ENCODE results near the gene PAM16.

PAM16 gene

DNA sequence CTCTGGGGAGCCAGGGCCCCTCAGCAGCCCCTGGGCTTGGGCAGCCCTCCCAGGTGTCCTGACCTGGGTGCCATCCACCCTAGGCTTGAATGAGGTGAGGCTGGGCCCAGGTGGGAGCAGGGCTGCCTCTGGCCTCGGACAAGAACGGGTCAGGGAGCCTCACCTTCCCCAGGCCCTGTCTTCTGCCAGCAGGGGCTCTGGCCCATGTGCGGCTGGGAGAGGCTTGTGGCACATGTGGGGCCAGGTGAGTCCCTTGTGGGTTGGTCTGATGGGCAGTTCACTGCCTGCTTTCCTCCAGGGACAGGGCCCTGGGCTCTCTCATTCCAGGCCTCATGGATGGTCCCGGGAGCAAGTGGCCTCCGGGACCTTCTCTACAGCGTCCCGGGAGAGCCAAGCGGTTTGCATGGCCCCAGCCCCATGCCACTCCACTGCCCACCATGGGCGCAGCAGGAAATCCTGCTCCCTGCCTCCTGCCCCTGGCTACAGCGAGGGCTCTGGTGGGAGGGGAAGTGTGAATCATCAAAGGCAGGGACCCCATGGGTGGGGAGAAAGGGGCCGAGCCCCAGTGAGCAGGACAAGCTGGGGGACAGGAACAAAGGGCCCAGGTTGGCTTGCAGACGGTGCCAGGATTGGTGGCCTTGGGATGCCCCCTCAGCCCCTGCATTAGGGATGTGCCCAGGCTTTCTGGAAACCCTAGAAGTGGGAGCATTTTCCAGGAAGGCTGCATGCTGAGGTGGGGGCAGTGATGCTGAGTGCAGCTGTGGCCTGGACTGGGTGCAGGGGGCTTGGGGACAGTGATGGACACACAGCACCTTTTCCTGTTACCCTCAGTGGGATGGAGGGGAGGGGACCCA, 32.7 kb upstream of the PAM16 start:
- DNase-seq (ENCODE audit: low read depth in 2 of 3, low spot score in 2 of 3), result no peak

DNA sequence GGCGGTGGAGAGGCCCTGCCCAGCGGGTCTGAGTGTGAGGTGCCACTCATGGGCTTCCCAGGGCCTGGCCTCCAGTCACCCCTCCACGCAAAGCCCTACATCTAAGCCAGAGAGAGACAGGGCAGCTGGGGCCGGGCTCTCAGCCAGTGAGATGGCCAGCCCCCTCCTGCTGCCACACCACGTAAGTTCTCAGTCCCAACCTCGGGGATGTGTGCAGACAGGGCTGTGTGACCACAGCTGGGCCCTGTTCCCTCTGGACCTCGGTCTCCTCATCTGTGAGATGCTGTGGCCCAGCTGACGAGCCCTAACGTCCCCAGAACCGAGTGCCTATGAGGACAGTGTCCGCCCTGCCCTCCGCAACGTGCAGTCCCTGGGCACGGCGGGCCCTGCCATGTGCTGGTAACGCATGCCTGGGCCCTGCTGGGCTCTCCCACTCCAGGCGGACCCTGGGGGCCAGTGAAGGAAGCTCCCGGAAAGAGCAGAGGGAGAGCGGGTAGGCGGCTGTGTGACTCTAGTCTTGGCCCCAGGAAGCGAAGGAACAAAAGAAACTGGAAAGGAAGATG, 31.8 kb upstream of the PAM16 start:
- no peak for DNase-seq (ENCODE audit: low read depth in 2 of 3, low spot score in 2 of 3)

DNA sequence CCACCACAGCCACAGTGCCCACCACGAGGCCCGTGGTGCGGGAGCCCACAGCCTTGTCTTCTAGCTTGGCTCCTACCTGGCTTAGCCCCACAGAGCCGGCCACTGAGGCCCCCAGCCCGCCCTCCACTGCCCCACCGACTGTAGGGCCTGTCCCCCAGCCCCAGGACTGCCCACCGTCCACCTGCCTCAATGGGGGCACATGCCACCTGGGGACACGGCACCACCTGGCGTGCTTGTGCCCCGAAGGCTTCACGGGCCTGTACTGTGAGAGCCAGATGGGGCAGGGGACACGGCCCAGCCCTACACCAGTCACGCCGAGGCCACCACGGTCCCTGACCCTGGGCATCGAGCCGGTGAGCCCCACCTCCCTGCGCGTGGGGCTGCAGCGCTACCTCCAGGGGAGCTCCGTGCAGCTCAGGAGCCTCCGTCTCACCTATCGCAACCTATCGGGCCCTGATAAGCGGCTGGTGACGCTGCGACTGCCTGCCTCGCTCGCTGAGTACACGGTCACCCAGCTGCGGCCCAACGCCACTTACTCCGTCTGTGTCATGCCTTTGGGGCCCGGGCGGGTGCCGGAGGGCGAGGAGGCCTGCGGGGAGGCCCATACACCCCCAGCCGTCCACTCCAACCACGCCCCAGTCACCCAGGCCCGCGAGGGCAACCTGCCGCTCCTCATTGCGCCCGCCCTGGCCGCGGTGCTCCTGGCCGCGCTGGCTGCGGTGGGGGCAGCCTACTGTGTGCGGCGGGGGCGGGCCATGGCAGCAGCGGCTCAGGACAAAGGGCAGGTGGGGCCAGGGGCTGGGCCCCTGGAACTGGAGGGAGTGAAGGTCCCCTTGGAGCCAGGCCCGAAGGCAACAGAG, 31.0 kb upstream of the PAM16 start:
- no peak for DNase-seq (ENCODE audit: low read depth in 2 of 3, low spot score in 2 of 3)

DNA sequence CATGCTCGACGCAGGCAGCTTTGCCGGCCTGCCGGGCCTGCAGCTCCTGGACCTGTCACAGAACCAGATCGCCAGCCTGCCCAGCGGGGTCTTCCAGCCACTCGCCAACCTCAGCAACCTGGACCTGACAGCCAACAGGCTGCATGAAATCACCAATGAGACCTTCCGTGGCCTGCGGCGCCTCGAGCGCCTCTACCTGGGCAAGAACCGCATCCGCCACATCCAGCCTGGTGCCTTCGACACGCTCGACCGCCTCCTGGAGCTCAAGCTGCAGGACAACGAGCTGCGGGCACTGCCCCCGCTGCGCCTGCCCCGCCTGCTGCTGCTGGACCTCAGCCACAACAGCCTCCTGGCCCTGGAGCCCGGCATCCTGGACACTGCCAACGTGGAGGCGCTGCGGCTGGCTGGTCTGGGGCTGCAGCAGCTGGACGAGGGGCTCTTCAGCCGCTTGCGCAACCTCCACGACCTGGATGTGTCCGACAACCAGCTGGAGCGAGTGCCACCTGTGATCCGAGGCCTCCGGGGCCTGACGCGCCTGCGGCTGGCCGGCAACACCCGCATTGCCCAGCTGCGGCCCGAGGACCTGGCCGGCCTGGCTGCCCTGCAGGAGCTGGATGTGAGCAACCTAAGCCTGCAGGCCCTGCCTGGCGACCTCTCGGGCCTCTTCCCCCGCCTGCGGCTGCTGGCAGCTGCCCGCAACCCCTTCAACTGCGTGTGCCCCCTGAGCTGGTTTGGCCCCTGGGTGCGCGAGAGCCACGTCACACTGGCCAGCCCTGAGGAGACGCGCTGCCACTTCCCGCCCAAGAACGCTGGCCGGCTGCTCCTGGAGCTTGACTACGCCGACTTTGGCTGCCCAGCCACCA, 30.2 kb upstream of the PAM16 start:
- no peak for DNase-seq (ENCODE audit: low read depth in 2 of 3, low spot score in 2 of 3)

DNA sequence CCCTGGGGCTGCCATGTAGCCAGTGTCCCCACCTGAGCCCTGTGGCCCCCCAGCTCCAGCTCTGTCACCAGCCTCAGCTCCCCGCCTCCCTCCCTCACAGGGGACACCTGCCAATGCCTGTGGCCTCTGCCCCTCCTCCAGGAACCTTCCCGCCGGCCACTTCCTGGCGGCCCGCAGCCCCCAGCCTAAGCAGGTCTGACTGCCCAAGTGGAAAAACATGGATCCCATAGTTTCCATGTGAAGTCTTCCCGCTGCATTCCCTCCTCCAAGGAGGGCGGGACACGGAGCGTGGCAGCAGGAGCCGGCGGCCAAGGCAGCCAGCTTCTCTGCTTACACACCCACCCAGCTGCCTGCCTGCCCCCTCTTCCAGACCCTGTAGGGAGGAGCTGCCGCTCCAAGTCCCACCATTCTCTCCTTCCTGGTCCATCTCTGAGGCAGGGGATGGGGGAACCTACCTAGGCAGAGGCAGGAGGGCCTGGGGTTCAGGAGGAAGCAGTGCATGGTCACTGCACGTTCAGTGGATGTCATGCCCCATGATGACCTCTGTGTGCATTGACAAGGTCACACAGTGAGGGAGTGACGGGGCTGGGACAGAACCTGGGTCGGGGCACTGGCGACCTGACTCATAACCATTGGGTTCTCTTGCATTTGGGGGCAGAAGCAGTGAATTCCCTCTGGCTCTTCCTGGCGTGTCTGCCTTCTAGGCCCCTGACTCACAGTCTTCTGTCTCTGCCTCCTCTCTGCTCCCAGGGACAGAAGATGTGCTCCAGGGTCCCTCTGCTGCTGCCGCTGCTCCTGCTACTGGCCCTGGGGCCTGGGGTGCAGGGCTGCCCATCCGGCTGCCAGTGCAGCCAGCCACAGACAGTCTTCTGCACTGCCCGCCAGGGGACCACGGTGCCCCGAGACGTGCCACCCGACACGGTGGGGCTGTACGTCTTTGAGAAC, 29.3 kb upstream of the PAM16 start:
- no peak for DNase-seq (ENCODE audit: low read depth in 2 of 3, low spot score in 2 of 3)

DNA sequence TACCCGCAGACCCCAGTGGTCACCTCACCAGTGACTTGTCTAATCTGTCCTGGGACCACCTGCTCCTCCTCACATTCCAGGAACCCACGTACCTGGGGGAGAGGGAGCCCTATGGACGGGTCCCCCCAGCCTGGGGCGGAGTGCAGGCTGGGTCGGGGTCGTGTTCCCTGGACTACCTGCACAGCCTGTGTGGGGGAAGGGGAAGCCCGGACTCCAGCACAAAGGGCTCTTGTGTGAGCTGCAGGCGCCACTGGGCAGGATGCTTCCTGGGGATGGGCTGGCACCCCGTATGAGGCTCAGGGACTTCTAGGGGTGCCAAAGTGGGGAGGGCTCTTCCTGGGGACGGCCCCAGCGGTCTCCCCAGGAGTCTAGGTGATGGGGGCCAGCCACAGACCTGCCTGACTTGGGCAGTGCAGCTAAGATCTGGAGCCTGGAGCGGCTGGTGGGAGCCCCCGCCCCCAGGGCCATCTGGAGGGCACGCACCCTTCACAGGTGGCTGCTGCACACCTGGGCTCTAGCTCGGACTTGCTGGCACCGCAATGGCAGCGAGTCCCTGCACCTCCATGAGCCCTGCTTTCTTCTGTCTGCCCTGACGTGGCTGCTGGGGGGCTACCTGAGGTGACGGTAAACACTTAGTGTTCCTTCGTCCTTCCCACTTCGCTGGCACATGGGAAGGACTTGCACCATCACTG, 28.0 kb upstream of the PAM16 start:
- no peak for DNase-seq (ENCODE audit: low read depth in 2 of 3, low spot score in 2 of 3)

DNA sequence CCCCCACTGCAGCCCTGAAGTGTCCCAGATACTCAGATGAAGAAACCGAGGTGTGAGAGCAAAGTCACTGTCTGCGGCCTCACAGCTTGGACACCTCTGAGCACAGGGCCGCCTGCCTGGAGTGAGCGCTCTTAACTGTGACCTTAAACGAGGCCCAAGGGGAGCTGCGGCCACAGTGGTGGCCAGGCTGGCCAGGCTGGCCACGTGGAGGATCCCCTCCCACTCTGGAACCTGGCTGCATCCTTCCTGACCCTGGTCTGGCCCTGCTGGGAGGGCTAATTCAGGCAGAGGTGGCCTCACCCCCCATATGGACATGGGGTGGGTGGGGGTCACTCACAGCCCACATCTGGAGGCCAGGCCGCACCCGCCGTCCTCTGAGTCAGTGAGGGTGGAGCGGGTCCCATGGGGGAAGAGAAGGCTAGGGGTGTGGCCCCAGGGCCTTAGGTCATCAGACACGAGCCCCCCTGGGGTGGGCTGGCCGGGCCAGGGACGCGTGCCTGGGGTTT, 27.1 kb upstream of the PAM16 start:
- DNase-seq (ENCODE audit: low read depth in 2 of 3, low spot score in 2 of 3), result no peak

DNA sequence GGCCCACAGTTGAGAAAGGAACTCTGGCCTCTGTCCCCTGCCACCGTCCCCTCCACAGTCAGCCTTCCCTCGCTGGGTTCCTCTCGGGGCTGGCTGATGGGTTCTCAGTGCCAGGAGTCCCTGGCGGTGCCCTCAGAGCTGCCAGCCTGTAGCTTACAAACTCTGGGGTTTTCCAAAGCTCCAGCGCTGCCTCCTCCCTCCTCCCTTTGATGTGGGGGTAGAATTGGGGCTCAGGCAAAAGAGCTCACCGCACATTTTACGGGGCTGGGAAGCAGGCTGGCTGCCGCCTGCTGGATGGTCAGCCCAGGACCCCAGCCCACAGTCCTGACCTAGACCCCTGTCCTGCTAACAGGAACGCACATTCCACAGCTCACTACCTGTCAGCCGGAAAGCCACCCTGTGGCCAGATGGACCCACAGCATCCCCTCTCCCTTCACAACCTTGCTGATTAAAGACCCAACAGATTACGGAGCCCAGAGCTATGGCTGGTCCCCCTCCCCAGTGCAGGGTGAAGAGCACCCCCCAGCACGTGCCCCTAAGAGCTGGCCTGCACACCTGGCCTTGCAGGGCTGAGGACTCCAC, 26.5 kb upstream of the PAM16 start:
- DNase-seq (ENCODE audit: low read depth in 2 of 3, low spot score in 2 of 3), result no peak

DNA sequence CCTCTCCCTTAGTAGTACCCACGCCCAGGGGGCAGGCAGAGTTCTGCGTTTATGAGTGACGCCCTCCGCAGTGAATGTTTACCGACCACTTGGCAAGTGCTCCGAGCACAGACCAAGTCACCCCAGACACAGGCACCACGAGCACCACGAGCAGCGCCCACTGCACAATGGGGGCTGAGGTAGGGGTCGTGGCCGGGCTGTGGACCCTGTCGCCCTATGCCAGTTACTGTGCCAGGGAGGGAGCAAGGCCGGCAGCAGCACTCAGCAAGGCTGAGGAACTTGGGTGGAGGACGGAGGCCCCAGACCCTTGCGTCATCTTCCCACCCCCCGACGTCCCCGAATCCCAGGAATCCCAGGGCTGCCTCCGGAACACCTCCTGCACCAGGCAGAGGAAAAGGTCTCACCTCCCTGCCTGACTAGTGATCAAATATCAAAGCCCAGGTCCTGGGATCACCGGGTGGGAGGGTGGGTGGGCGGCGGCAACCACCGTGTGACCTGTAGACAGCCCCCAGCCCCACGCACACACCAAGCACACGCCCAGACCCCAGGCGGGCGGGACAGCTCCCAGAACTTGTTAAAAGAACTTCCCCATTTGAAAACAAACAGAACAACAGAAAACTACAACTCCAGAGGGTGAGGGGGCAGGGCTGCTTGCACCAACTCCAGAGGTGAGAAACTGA, 25.9 kb upstream of the PAM16 start:
- DNase-seq (ENCODE audit: low read depth in 2 of 3, low spot score in 2 of 3), result no peak

DNA sequence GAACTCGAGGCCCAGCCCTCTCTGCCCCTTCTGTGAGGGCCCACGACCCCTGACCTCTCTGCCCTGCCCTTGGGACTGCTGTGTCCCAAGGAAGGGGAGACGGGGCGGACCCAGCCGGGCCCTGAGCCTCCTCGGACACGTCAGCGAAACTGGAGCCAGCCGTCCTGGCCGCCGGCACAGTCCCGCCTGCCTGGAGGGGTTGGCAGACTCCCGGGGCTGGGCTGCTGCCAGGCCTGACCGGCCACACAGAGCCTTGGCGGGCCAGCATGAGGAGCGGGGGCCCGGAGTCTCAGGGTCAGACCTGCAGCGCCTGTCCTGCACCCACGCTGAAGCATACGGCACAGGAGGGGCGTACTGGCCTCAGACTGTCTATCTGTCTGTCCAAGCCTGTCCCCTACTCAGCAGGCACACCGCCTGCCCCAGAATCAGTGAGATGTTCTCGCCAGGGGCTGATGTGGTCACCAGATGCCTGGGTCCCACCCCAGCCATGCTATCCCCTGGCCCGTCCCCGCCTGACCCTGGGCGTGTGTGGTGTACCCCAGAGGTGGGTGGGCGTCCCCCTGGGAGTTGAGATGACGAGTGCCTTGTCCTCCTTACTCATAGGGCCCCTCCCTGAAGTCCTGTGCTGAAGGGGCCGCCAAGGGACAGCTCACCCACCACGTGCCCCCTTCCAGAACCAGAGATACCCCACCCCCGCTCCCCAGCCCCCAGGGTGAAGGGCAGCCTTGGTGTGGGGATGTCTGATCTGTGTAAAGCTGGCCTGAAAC, 25.2 kb upstream of the PAM16 start:
- no peak for DNase-seq (ENCODE audit: low read depth in 2 of 3, low spot score in 2 of 3)

DNA sequence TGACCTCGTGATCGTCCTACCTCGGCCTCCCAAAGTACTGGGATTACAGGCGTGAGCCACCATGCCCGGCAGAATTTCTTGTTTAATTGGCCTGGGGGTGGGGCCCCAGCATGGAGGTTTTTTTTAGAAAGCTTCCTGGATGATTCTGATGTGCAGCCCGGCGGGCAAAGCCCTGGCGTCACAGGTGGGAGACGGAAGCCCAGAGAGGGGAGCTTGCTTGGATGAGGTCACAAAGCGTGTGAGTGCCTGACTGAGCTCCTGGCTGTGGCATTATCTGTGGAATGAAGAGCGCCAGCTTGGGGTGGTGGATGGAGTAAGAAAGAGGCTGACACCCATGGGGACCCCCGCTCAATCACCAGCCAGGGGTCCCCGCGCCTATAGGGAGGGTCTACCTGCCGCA, 24.6 kb upstream of the PAM16 start:
- no peak for DNase-seq (ENCODE audit: low read depth in 2 of 3, low spot score in 2 of 3)

DNA sequence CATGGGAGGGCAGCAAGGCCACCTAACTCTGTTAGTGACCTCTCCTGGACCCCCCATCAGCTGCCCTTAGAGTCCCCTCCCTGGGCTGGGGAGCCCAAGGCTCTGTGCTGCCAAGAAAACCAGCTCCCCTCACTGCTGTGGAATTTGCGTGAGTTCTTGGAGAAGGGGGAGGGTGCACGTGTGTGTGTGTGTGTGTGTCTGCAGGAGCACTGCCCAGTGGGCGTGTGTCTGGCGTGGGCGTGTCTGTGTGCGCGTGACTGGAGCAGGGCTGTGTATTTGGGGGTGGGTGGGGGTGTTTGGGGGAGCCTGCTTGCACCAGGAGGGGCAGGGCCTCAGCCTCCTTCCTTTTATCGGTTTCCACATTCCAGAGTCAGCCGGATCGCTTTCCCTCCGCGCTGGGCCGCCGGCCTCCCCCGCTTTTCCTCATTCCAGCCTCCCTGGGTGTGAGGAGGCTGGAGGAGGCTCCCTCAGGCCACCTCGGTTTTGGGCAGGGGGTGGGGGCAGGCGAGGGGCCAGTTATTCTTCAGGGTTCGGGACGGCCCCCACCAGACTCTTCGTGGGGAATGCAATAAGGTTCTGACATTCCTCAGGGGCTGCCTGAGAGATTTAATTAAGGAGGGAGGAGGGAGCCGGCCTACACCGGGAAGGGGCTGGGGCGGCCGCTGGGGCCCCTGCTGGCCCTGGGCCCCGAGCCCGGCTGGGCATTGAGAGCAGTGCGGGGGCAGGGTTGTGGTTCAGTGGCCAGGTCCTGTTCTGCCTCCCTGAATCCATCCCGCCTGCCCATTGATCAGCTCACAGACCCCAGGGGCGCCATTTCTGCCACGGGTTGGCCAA, 23.0 kb upstream of the PAM16 start:
- DNase-seq (ENCODE audit: low read depth in 2 of 3, low spot score in 2 of 3), result no peak

DNA sequence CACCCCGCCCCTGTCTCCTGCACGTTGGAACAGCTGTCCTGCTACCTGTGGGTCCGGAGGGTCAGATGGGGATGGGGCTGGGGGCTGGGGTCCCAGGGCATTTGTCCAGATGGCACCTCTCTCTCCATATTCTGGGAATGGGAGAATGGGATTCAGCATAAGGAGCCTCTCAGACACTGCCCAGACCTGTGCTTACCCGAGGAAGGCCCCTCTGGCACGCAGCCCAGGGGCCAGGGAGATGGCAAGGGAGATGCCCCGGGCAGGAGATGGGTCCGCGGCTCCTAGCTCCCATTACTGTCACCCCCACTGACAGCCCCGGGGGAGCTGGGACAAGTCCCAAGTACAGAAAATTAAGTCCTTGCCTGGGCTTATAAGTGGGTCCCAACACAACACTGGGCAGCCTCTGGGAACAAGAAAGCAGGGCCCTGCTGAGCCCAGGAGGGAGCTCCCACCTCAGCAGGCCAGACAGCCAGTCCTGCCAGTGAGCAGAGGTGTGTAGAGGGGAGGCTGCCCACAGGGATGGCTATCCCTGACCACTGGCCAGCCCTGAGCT, 22.3 kb upstream of the PAM16 start:
- no peak for DNase-seq (ENCODE audit: low read depth in 2 of 3, low spot score in 2 of 3)

DNA sequence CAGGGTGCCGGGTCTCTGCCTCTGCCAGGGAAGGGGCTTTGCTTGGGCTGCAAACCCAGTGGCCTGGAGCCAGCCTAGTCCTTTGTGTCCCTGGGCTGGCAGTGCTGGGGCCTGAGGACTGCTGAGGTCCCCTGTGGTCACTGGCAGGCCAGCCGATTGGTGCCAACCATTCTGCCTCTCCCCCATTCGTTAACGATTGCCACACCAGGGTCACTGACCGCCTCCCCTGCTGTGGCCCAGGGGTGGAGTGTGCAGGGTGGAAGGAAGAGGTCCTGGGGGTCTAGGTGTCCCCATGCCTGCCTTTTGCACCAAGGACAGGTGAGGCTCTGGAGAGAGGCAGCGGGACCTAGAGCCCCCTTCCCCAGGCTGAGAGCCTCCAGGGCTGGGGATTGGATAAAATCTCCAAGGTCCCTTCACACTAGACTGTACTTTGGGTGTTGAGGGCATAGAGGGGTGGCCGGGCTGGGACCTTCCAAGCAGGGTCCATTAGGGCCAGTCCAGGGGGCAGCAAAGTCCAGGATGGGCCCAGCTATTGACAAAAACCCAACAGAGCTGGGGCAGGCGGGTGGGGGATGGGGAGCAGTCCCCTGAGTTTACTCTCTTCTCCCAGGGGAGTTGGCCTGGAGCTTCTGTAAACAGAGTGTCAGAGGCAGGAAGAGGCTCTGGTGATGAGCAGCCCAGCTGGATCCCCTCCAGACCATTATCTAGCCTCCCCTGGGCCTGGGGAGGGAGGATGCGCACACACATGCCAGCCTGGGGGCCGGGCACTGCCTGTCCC, 21.6 kb upstream of the PAM16 start:
- no peak for DNase-seq (ENCODE audit: low read depth in 2 of 3, low spot score in 2 of 3)

DNA sequence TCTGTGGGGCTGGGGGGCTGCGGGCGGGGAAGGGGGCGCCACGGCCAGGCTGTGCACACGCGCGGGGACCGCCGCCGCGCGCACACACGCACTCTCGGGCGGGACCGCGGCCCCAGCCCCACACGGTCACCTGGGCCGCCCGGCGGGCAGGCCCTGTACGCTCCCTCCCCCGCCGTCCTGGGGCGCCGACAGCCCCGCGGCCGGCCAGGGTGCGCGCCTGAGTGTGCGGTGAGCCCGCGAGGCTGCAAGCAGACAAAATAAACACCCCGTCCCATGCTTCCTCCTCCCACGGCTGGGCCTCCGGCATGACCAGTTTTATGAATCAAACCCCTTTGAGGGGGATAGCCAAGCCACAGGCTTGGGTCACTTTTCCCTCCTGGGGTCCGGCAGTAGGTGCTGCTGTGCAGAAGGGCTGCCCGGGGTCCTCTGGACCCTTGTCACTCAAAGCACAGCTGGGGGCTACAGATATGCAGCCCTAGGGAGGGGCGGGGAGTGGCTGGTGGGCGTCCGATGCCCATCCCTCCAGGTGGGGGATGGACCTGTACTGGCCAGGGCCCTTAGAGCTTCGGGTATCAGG, 21.0 kb upstream of the PAM16 start:
- peak in 1 of 3 experiments; percentile 12 for DNase-seq (ENCODE audit: low read depth in 2 of 3, low spot score in 2 of 3)

Data from activated CD8-positive, alpha-beta memory T cell treated with anti-CD3 and anti-CD28 coated beads for 48 hours (primary cell).